T-helper 17 cell (primary cell): ENCODE data around the gene MZT1. TPM values are rescaled to one million over a fixed set of nuclear protein-coding genes. Genes with fewer than 3 reads are reported as not detected.
"Not testable (repeated sequence)": the region's sequence is repeated elsewhere in the genome, so short reads cannot be mapped to it uniquely, and the experiment has no call there.

Experiments
- ATAC-seq: fragments of 150-1000 bp; cut with Tn5 transposase; 2 replicates; pipeline ENCODE4 v1.10.0; 2021; ENCODE audit warnings: mild to moderate bottlenecking, moderate library complexity
- DNase-seq, 3 donors: peaks; one replicate each; pipeline versions ENCODE4 v3.0.0 to v3.0.0-alpha.2; 2020 to 2021
- H3K9me3 ChIP-seq: one replicate; pipeline ENCODE4 v1.7.0; 2013; ENCODE audit warnings: low read length, mild to moderate bottlenecking; ENCODE audit not compliant: control insufficient read depth, poor library complexity, severe bottlenecking
- H3K27ac Mint-ChIP-seq: one replicate; pipeline ENCODE4 v1.8.0; 2022; ENCODE audit warnings: mild to moderate bottlenecking, moderate library complexity, mixed read lengths
- H3K27me3 Mint-ChIP-seq: one replicate; pipeline ENCODE4 v1.8.0; 2022; ENCODE audit warnings: mixed read lengths
- H3K36me3 Mint-ChIP-seq: one replicate; pipeline ENCODE4 v1.8.0; 2022; ENCODE audit warnings: low read depth, mixed read lengths
- H3K4me1 Mint-ChIP-seq: one replicate; pipeline ENCODE4 v1.8.0; 2022; ENCODE audit warnings: mild to moderate bottlenecking, mixed read lengths
- H3K4me3 Mint-ChIP-seq: one replicate; pipeline ENCODE4 v1.8.0; 2022; ENCODE audit warnings: mild to moderate bottlenecking, moderate library complexity, mixed read lengths
- total RNA-seq, 4 donors: library from RNA in 2 of 4; stranded (reverse) in 2 of 4; gene quantifications; one replicate each; pipeline ENCODE4 v1.2.3 and lab custom pipeline; 2022 to 2026

Gene MZT1, protein sequence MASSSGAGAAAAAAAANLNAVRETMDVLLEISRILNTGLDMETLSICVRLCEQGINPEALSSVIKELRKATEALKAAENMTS
- total RNA-seq: 1 to 10 TPM; 4.9 to 7.6 TPM
- total RNA-seq (lab: John Stamatoyannopoulos, UW): 11.8 to 13.2 reads per million in 2 donors

DNA sequence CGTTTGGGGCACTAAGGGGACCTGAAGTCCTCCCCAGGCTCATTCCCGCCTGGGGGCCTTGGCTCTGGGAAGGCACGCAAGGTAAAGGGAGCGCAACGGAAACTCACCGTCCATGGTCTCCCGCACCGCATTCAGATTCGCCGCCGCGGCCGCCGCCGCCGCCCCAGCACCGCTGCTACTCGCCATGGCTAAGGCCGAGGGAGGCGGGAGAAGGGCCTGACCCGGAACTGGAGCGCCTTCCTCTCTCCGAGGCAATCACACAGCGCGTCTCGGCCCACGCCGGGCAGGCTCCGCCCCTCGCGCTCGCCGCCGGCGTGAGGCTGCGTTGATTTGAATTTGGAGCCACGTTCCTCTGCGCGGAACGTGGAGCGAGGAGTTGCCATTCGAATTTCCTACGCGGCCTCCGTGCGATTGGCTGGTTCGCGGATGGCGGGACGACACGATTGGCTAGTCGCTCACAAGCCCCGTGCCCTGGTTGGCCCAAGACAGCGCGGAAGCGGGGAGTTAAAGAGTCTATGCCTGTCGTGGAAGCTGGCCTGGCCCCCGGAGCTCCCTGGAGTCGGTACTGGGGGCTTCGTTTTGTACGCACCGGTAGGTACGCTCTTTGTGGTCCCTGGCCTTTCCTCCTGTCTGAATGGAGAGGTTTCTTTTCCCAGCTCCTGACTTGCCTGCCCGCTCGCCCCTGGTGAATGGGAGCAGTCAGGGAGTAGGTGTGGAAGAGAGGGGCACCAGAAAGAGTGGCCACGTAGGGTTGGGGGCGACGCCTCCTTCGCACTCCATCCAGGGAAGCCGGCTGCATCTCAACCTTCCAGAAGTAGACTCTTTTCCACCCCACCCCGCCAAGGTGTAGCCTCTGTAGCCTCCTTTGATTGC is at the start of gene MZT1, which contains the start of gene BORA:
MZT1 (minus strand) TSS at position 213 of the 873 bp plus-strand sequence; CDS start at position 186, 27 bp downstream.
BORA (plus strand) TSS at position 507 of the 873 bp plus-strand sequence. CDS start 1,018 bp downstream, outside the sequence.
- H3K36me3 Mint-ChIP-seq: no peaks in the 10 kb centered on the region
- DNase-seq (peak; percentile 86 to 93 (median 92)), ATAC-seq (peak; percentile 94)
- no peaks in the 10 kb centered on the region for H3K27me3 Mint-ChIP-seq
- H3K4me1 Mint-ChIP-seq: peaks cover 29% of the 10 kb centered on the region
- peak within 1 kb of the TSS; percentile 91 for H3K27ac Mint-ChIP-seq
- no peaks in the 10 kb centered on the region for H3K9me3 ChIP-seq
- H3K4me3 Mint-ChIP-seq: peak within 1 kb of the TSS; percentile 96

GRCh38 chr13:72774019-72774418 is 46.6 kb upstream of the MZT1 start:
- DNase-seq (no peak), ATAC-seq (no peak)
- Mint-ChIP-seq H3K27ac (no peak overlapping the region), H3K36me3 (peaks cover 5% of the 10 kb centered on the region), H3K27me3 (no peaks in the 10 kb centered on the region), H3K4me1 (peaks cover 13% of the 10 kb centered on the region), H3K4me3 (no peak overlapping the region)
- no peaks in the 10 kb centered on the region for H3K9me3 ChIP-seq

DNA sequence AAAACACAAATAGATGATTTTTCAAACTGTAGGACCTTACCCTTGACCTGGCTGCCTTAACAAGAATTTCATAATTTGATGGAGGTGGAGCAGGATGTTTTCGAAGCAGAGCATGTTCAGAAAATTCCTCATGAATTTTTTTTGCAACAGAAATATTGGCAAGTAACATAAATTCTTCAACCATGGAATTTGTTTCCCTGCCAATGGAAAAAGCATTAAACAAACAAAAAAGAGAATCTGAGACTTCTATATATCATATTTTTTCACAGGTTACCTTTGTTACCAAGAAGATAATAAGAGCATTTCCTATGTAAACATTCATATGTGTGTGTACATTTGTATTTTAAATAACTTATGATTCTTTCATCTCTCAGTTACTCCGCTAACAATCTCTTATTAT is 36.0 kb upstream of the MZT1 start:
- Mint-ChIP-seq H3K27ac (peak overlapping the region; percentile 37), H3K36me3 (peaks cover 2% of the 10 kb centered on the region), H3K27me3 (no peaks in the 10 kb centered on the region), H3K4me1 (peaks cover 4% of the 10 kb centered on the region), H3K4me3 (no peak overlapping the region)
- H3K9me3 ChIP-seq: no peaks in the 10 kb centered on the region
- no peak for ATAC-seq
- DNase-seq: no peak

- Mint-ChIP-seq H3K36me3 (peaks cover 4% of the 10 kb centered on the region), H3K27ac (no peak overlapping the region), H3K27me3 (no peaks in the 10 kb centered on the region), H3K4me3 (no peak overlapping the region), H3K4me1 (peaks cover 2% of the 10 kb centered on the region)
- DNase-seq (no peak), ATAC-seq (no peak)
- H3K9me3 ChIP-seq: no peaks in the 10 kb centered on the region
These were observed 32.8 kb upstream of the MZT1 start for GRCh38 chr13:72760189-72760588.

DNA sequence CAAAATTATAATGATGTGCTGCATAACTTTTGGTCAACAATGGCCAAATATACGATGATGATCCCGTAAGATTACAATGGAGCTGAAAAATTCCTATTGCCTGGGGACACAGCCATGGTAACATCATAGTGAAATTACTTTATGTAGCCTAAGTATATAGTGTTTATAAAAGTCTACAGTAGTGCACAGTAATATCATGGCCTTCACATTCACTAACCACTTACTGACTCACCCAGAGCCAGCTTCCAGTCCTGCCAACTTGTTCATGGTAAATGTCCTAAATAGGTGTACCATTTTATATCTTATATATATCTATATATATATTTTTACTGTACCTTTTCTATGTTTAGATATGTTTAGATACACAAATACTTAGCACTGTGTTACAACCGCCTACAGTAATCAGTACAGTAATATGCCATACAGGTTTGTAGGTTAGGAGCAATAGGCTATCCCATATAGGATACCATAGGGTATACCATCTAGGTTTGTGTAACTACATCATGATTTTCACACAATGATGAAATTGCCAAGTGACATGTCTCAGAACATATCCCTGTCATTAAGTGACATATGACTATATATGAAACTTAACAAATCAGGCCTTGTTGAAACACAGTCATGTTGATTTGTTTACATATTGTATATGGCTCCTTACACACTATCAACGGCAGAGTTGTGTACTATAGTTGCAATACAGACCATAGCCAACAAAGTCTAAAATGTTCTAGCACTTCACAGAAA is 30.5 kb upstream of the MZT1 start:
- Mint-ChIP-seq H3K36me3 (peaks cover 4% of the 10 kb centered on the region), H3K4me3 (no peak overlapping the region), H3K4me1 (peaks cover 2% of the 10 kb centered on the region), H3K27ac (no peak overlapping the region), H3K27me3 (no peaks in the 10 kb centered on the region)
- ATAC-seq (no peak), DNase-seq (no peak)
- no peaks in the 10 kb centered on the region for H3K9me3 ChIP-seq

GRCh38 chr13:72754111-72754510 is 26.7 kb upstream of the MZT1 start:
- H3K4me1 Mint-ChIP-seq: peaks cover 9% of the 10 kb centered on the region
- H3K27me3 Mint-ChIP-seq: no peaks in the 10 kb centered on the region
- ATAC-seq (no peak), DNase-seq (no peak)
- H3K9me3 ChIP-seq: no peaks in the 10 kb centered on the region
- peaks cover 6% of the 10 kb centered on the region for H3K36me3 Mint-ChIP-seq
- H3K4me3 Mint-ChIP-seq: no peak overlapping the region
- H3K27ac Mint-ChIP-seq: no peak overlapping the region

DNA sequence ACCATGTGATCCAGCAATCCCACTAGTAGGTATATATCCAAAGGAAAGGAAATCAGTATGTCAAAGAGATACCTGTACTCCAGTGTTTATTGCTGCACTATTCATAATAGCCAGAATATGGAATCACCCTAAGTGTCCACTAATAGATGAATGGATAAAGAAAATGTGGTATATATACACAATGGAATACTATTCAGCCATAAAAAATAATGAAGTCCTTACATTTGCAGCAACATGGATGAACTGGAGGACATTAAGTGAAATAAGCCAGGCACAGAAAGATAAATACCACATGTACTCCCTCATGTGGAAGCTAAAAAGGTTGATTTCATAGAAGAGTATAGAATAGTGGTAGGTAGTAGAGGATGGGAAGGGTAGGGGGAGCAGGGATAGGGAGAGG is 23.8 kb upstream of the MZT1 start:
- no peak for DNase-seq
- Mint-ChIP-seq H3K36me3 (peaks cover 6% of the 10 kb centered on the region), H3K4me1 (peaks cover 14% of the 10 kb centered on the region), H3K27me3 (no peaks in the 10 kb centered on the region), H3K4me3 (no peak overlapping the region), H3K27ac (peak overlapping the region; percentile 19)
- no peak for ATAC-seq
- no peaks in the 10 kb centered on the region for H3K9me3 ChIP-seq

- H3K4me1 Mint-ChIP-seq: peaks cover 17% of the 10 kb centered on the region
- no peak overlapping the region for H3K4me3 Mint-ChIP-seq
- H3K36me3 Mint-ChIP-seq: no peaks in the 10 kb centered on the region
- H3K9me3 ChIP-seq: no peaks in the 10 kb centered on the region
- no peak overlapping the region for H3K27ac Mint-ChIP-seq
- H3K27me3 Mint-ChIP-seq: no peaks in the 10 kb centered on the region
- ATAC-seq: no peak
- DNase-seq: no peak
These were observed 17.8 kb upstream of the MZT1 start for GRCh38 chr13:72745260-72745659.

DNA sequence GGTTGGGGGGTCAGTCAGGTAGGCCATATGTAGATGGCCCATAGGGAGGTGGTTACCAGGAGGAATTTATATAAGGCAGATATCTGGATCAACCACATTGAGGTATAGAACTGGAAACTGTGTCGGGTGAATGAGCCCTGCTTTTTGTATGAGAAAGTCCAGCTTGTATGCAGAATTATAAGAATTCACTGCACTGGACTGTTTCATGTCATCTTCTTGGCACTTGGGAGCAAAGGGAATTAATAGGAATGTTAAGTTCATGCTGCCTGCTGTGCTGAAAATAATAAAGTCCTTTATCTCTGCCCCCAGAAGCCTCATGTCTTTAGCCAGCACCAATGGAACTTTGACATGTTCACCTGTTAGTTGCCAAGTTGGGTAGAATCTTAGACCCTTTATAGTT is 12.6 kb upstream of the MZT1 start:
- Mint-ChIP-seq H3K27ac (no peak overlapping the region), H3K4me3 (no peak overlapping the region), H3K4me1 (peaks cover 11% of the 10 kb centered on the region), H3K36me3 (peaks cover 3% of the 10 kb centered on the region), H3K27me3 (no peaks in the 10 kb centered on the region)
- no peak for DNase-seq
- no peaks in the 10 kb centered on the region for H3K9me3 ChIP-seq
- no peak for ATAC-seq

- DNase-seq: no peak
- Mint-ChIP-seq H3K27ac (no peak overlapping the region), H3K36me3 (peaks cover 8% of the 10 kb centered on the region)
These were observed 9.6 kb upstream of the MZT1 start for GRCh38 chr13:72737033-72737432.

DNA sequence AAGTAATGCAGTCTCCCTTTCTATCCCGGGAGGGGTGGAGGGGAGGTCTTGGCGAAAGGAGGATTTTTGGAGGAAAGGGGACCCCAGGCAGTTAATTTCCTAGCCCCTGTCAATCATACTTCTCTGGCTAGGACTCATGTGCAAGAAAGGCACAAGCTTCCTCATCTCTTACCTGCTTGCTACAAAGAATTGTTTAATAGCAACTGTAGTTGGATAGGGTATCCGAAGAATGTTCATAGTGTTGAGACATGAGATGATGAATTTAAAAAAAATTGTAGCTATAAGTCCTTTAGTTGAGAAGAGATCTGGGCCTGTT is 819 bp upstream of the MZT1 start:
- peak overlapping the region; percentile 91 for H3K27ac Mint-ChIP-seq
- H3K36me3 Mint-ChIP-seq: peaks cover 2% of the 10 kb centered on the region
- H3K27me3 Mint-ChIP-seq: no peaks in the 10 kb centered on the region
- H3K4me1 Mint-ChIP-seq: peaks cover 26% of the 10 kb centered on the region
- H3K9me3 ChIP-seq: no peaks in the 10 kb centered on the region
- no peak for ATAC-seq
- no peak for DNase-seq
- H3K4me3 Mint-ChIP-seq: peak overlapping the region; percentile 96

More at GRCh38 chr13:72737033-72737432, 9.6 kb upstream of the MZT1 start:
- ATAC-seq: no peak
- H3K9me3 ChIP-seq: no peaks in the 10 kb centered on the region
- Mint-ChIP-seq H3K27me3 (no peaks in the 10 kb centered on the region), H3K4me1 (peaks cover 18% of the 10 kb centered on the region), H3K4me3 (no peak overlapping the region)

DNA sequence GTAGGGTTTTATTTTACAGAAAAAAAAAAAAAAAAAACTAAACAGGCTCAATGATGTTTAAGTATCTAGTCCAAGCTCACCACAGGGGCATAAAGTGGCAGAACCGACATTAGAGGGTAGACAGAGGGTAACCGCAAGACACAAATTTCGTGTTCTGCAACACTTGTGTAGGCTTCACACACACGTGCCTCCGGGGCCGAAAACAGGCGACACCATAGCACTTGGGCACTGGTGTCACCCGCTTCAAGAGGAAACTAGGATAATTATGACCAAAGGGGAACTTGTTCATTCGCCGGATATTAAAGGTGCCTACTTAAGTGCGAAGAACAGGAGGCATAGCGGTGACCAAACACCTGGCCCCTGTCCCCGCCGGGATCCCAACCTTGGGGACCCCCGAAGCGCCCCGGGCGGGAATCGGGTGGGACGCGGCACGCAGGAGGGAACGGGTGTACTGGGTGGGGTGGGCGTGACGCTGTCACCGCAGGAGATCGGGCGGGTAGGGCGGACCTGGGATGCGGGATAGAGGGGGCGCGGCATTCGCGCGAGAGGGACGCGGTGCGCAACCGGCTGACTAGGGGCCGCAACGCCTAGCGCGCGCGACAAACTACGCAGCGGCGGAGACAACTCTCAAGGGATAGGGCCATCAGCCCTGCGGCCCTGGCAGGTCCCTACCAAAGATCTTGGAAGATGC is 558 bp downstream of the MZT1 start:
- H3K36me3 Mint-ChIP-seq: no peaks in the 10 kb centered on the region
- H3K27me3 Mint-ChIP-seq: no peaks in the 10 kb centered on the region
- peak overlapping the region; percentile 96 for H3K4me3 Mint-ChIP-seq
- H3K27ac Mint-ChIP-seq: peak overlapping the region; percentile 91
- H3K9me3 ChIP-seq: no peaks in the 10 kb centered on the region
- peaks cover 30% of the 10 kb centered on the region for H3K4me1 Mint-ChIP-seq
- ATAC-seq: peak; percentile 22
- DNase-seq: peak; percentile 12 to 45 (median 45)

- H3K4me3 Mint-ChIP-seq: peak overlapping the region; percentile 96
- DNase-seq, H3K27me3 Mint-ChIP-seq, H3K36me3 Mint-ChIP-seq, H3K9me3 ChIP-seq, ATAC-seq: not testable (repeated sequence)
- peak overlapping the region; percentile 68 for H3K27ac Mint-ChIP-seq
- peaks cover 37% of the 10 kb centered on the region for H3K4me1 Mint-ChIP-seq
These were observed 1.2 kb downstream of the MZT1 start for GRCh38 chr13:72726185-72726584.
